A549 (cell line): ENCODE results near the gene GRID2. TPM values are rescaled to one million over a fixed set of nuclear protein-coding genes. Genes with fewer than 3 reads are reported as not detected.

Experiments
- ATAC-seq, 2 experiments: fragments of 200-7000 bp in 1 of 2; fragments of >200 bp in 1 of 2; cut with Nextera tagmentation in 1 of 2; cut with Tn5 transposase in 1 of 2; 3 replicates each; pipeline versions ENCODE4 v1.8.0 to v1.9.1; 2018 to 2020; ENCODE audit warnings: mild to moderate bottlenecking in 1 of 2, moderate library complexity in 1 of 2
- CTCF ChIA-PET: fragments of 300-600 bp; sonication (Branson Sonifier 250); formaldehyde crosslinking; extraction: SDS; loops from one replicate; lab custom pipeline; 2021; ENCODE audit warnings: antibody characterized with exemption, inconsistent platforms; lab: Yijun Ruan, JAX
- POLR2A ChIA-PET: fragments of 350-600 bp; formaldehyde crosslinking; extraction: SDS; loops from one replicate; lab custom pipeline; 2021; ENCODE audit warnings: antibody characterized with exemption, inconsistent platforms; lab: Yijun Ruan, JAX
- DNase-seq, 2 experiments: peaks; one replicate each; pipeline versions ENCODE4 v3.0.0 to v3.0.0-alpha.2; 2011 to 2016; ENCODE audit warnings: low read depth in 1 of 2, low spot score in 1 of 2
- FAIRE-seq: peaks from 2 replicates; lab custom pipeline; 2011; peaks lifted over from hg19 to GRCh38; lab: Jason Lieb, UNC
- H3K27ac ChIP-seq, 2 experiments: fragments of >200 bp; sonication (Bioruptor Twin); formaldehyde crosslinking; 3 replicates each; pipeline ENCODE4 v1.5.1; 2016 to 2017
- H3K4me1 ChIP-seq: fragments of >200 bp; sonication (Bioruptor Twin); formaldehyde crosslinking; 3 replicates; pipeline ENCODE4 v1.6.1; 2016
- H3K4me2 ChIP-seq: fragments of >200 bp; sonication (Bioruptor Twin); formaldehyde crosslinking; 3 replicates; pipeline ENCODE4 v1.6.1; 2016
- H3K4me3 ChIP-seq: fragments of >200 bp; sonication (Bioruptor Twin); formaldehyde crosslinking; 3 replicates; pipeline ENCODE4 v1.5.1; 2016
- H3K9me3 ChIP-seq: fragments of >200 bp; sonication (Bioruptor Twin); formaldehyde crosslinking; 3 replicates; pipeline ENCODE4 v1.6.1; 2016
- ATOH8 ChIP-seq: fragments of 250-450 bp; sonication (Bioruptor Pico); IDR thresholded peaks from 2 replicates; pipeline ENCODE4 v1.5.0; 2020; ENCODE audit warnings: low read depth, mild to moderate bottlenecking, moderate library complexity
- BCL3 ChIP-seq: fragments of >200 bp; sonication (Bioruptor Twin); formaldehyde crosslinking; IDR thresholded peaks from 3 replicates; pipeline ENCODE4 v1.6.1; 2016
- CBX2 ChIP-seq: fragments of 200-600 bp; sonication (generic); IDR thresholded peaks from 2 replicates; pipeline ENCODE4 v1.6.1; 2016; ENCODE audit warnings: low read depth, mild to moderate bottlenecking, borderline replicate concordance
- CEBPB ChIP-seq, 2 experiments: fragments of >200 bp in 1 of 2; sonication (Bioruptor Twin) in 1 of 2; formaldehyde crosslinking in 1 of 2; IDR thresholded peaks; 2 replicates each; pipeline ENCODE4 v1.6.1; 2012 to 2016
- CHD4 ChIP-seq: fragments of 200-600 bp; sonication (generic); IDR thresholded peaks from 2 replicates; pipeline ENCODE4 v1.6.1; 2016; ENCODE audit warnings: antibody characterized with exemption, mild to moderate bottlenecking, borderline replicate concordance
- E2F6 ChIP-seq: IDR thresholded peaks from 2 replicates; pipeline ENCODE4 v1.6.1; 2012; ENCODE audit warnings: low read depth, borderline replicate concordance
- EHF ChIP-seq: fragments of 250-450 bp; sonication (Bioruptor Pico); IDR thresholded peaks from 2 replicates; pipeline ENCODE4 v1.5.0; 2020; ENCODE audit warnings: mild to moderate bottlenecking
- ESRRA ChIP-seq: fragments of 150-350 bp; IDR thresholded peaks from 2 replicates; pipeline ENCODE4 v1.6.1; 2014; ENCODE audit warnings: mild to moderate bottlenecking, low read length, borderline replicate concordance
- FOSB ChIP-seq: fragments of 250-450 bp; sonication (Bioruptor Pico); IDR thresholded peaks from 2 replicates; pipeline ENCODE4 v1.5.0; 2020; ENCODE audit warnings: mild to moderate bottlenecking, moderate library complexity
- FOSL2 ChIP-seq, 2 experiments: fragments of 450-650 bp in 1 of 2; fragments of >200 bp in 1 of 2; sonication (Bioruptor Twin) in 1 of 2; formaldehyde crosslinking; IDR thresholded peaks; 2 replicates each; pipeline versions ENCODE4 v1.5.0 to v1.6.1; 2016 to 2020; ENCODE audit warnings: mild to moderate bottlenecking in 1 of 2, moderate library complexity in 1 of 2
- FOXS1 ChIP-seq: fragments of 250-450 bp; sonication (Bioruptor Pico); IDR thresholded peaks from 2 replicates; pipeline ENCODE4 v1.5.0; 2020; ENCODE audit warnings: mild to moderate bottlenecking, moderate library complexity
- HDAC2 ChIP-seq: fragments of 200-600 bp; sonication (generic); IDR thresholded peaks from 2 replicates; pipeline ENCODE4 v1.6.1; 2016
- HMGXB4 ChIP-seq: fragments of 250-450 bp; sonication (Bioruptor Pico); IDR thresholded peaks from 2 replicates; pipeline ENCODE4 v1.5.0; 2021; ENCODE audit warnings: mild to moderate bottlenecking, moderate library complexity, borderline replicate concordance
- HOXB13 ChIP-seq: fragments of 250-450 bp; sonication (Bioruptor Pico); IDR thresholded peaks from 2 replicates; pipeline ENCODE4 v1.5.0; 2020; ENCODE audit warnings: low read depth, mild to moderate bottlenecking, moderate library complexity
- KDM1A ChIP-seq: fragments of 200-600 bp; sonication (generic); IDR thresholded peaks from 2 replicates; pipeline ENCODE4 v1.6.1; 2016; ENCODE audit warnings: low read depth, mild to moderate bottlenecking
- KDM5A ChIP-seq: fragments of 200-600 bp; sonication (generic); IDR thresholded peaks from 2 replicates; pipeline ENCODE4 v1.6.1; 2016; ENCODE audit warnings: antibody characterized with exemption, mild to moderate bottlenecking
- MAFK ChIP-seq: fragments of 450-650 bp; IDR thresholded peaks from 2 replicates; pipeline ENCODE4 v1.6.1; 2014; ENCODE audit not compliant: partially characterized antibody
- MAZ ChIP-seq: fragments of 150-350 bp; IDR thresholded peaks from 2 replicates; pipeline ENCODE4 v1.6.1; 2014; ENCODE audit warnings: antibody characterized with exemption, low read depth, low read length, borderline replicate concordance
- MYC ChIP-seq: IDR thresholded peaks from 2 replicates; pipeline ENCODE4 v1.6.1; 2012; ENCODE audit warnings: mild to moderate bottlenecking, inconsistent platforms, low read length, improper control_type of control experiment, borderline replicate concordance
- NR3C1 ChIP-seq: fragments of >200 bp; sonication (Bioruptor Twin); formaldehyde crosslinking; IDR thresholded peaks from 3 replicates; pipeline ENCODE4 v1.6.1; 2017
- RCOR1 ChIP-seq: fragments of 150-350 bp; IDR thresholded peaks from 2 replicates; pipeline ENCODE4 v1.6.1; 2014; ENCODE audit warnings: antibody characterized with exemption, low read length, low read depth
- RNF2 ChIP-seq: fragments of 200-600 bp; sonication (generic); IDR thresholded peaks from 2 replicates; pipeline ENCODE4 v1.6.1; 2016; ENCODE audit warnings: low read depth, mild to moderate bottlenecking, antibody characterized with exemption, moderate library complexity, borderline replicate concordance
- SREBF2 ChIP-seq: fragments of 450-650 bp; IDR thresholded peaks from 2 replicates; pipeline ENCODE4 v1.6.1; 2014; ENCODE audit warnings: mild to moderate bottlenecking, moderate library complexity
- USF2 ChIP-seq: fragments of 450-650 bp; IDR thresholded peaks from 2 replicates; pipeline ENCODE4 v1.6.1; 2014; ENCODE audit warnings: antibody characterized with exemption
- ZC3H11A ChIP-seq: fragments of 450-650 bp; IDR thresholded peaks from 2 replicates; pipeline ENCODE4 v1.6.1; 2014; ENCODE audit warnings: antibody characterized with exemption, mild to moderate bottlenecking
- ZFP36 ChIP-seq: fragments of 450-650 bp; IDR thresholded peaks from 2 replicates; pipeline ENCODE4 v1.6.1; 2014; ENCODE audit warnings: borderline replicate concordance; ENCODE audit not compliant: partially characterized antibody
- ZNF302 ChIP-seq: fragments of 250-450 bp; sonication (Bioruptor Pico); IDR thresholded peaks from 2 replicates; pipeline ENCODE4 v1.9.0; 2021; ENCODE audit warnings: inconsistent platforms, mild to moderate bottlenecking, moderate library complexity
- ZSCAN20 ChIP-seq: fragments of 250-450 bp; sonication (Bioruptor Pico); IDR thresholded peaks from 2 replicates; pipeline ENCODE4 v1.8.0; 2022; ENCODE audit warnings: mild to moderate bottlenecking, moderate library complexity
- WGBS: methylation state at CpG from one replicate; pipeline ENCODE4 v1.1.6; 2017; ENCODE audit errors: missing lambda C conversion rate; 5-methylcytosine and 5-hydroxymethylcytosine counted together
- polyA plus RNA-seq, 4 experiments: library from polyadenylated mRNA; depleted of rRNA in 3 of 4; stranded (reverse); fragments of >200 nt; fragmentation: RNase III in 1 of 4; extraction: RNeasy Plus Mini Kit Qiagen cat#74134 plus additional on column Dnase treatment in 1 of 4; gene quantifications; 2 replicates in 3 of 4; 3 replicates in 1 of 4; pipeline ENCODE4 v1.2.3, GENCODE V29; 2011 to 2017

GRID2 gene
- polyA plus RNA-seq, 2 of the 4 experiments (the other 2 are of a cell fraction), result not detected

GRCh38 chr4:93084599-93085305 is 781.0 kb downstream of the GRID2 start:
- ChIA-PET CTCF (no interaction called here), POLR2A (no interaction called here)
- FAIRE-seq (no peak), DNase-seq (no peak), ATAC-seq (no peak)
- TF ChIP-seq ZNF302 (CRISPR knock-in tag), result no peak
- no peak for TF ChIP-seq ZC3H11A
- TF ChIP-seq HOXB13, result no peak
- TF ChIP-seq ZSCAN20 (CRISPR knock-in tag), result no peak
- TF ChIP-seq FOSB (CRISPR knock-in tag), result no peak
- TF ChIP-seq BCL3, result no peak
- TF ChIP-seq ZFP36, result no peak
- TF ChIP-seq FOSL2 (IDR thresholded peaks at IDR 0.05), result no peak
- TF ChIP-seq FOSL2 (CRISPR knock-in tag; IDR thresholded peaks at IDR 0.05), result no peak
- no peak for TF ChIP-seq MAFK
- no peak for TF ChIP-seq HDAC2
- no peak for TF ChIP-seq EHF (CRISPR knock-in tag)
- no peak for TF ChIP-seq CHD4
- 45% methylated on average over 9 of the region's 10 CpGs for WGBS
- Histone ChIP-seq H3K4me1 (no peaks in the 10 kb centered on the region), H3K27ac (no peak overlapping the region), H3K4me2 (no peak overlapping the region), H3K4me3 (no peak overlapping the region), H3K9me3 (no peaks in the 10 kb centered on the region)

- Histone ChIP-seq H3K27ac (no peak overlapping the region), H3K9me3 (no peaks in the 10 kb centered on the region), H3K4me1 (no peaks in the 10 kb centered on the region), H3K4me3 (no peak overlapping the region), H3K4me2 (no peak overlapping the region)
- ATAC-seq, result no peak
- WGBS, result 23% methylated on average over 4 of the region's 4 CpGs
- no peak for DNase-seq
- ChIA-PET POLR2A (no interaction called here), CTCF (no interaction called here)
- TF ChIP-seq ESRRA, result no peak
- TF ChIP-seq E2F6, result no peak
- TF ChIP-seq EHF (CRISPR knock-in tag), result no peak
- no peak for TF ChIP-seq ATOH8
- no peak for TF ChIP-seq MAZ
- TF ChIP-seq RNF2, result no peak
- FAIRE-seq, result no peak
These were observed 782.6 kb downstream of the GRID2 start for GRCh38 chr4:93086356-93086755.

- ATAC-seq (no peak), DNase-seq (no peak), FAIRE-seq (no peak)
- POLR2A ChIA-PET, result no interaction called here
- H3K27ac ChIP-seq, result no peak overlapping the region
- H3K4me3 ChIP-seq, result no peak overlapping the region
- no peak overlapping the region for H3K4me2 ChIP-seq
- no peaks in the 10 kb centered on the region for H3K9me3 ChIP-seq
- H3K4me1 ChIP-seq, result no peaks in the 10 kb centered on the region
- 13% methylated on average over 2 of the region's 2 CpGs for WGBS
- CTCF ChIA-PET, result no interaction called here
- TF ChIP-seq RCOR1 (no peak), CBX2 (no peak), ZSCAN20 (CRISPR knock-in tag) (no peak), HMGXB4 (CRISPR knock-in tag) (no peak), KDM1A (no peak), USF2 (no peak), SREBF2 (no peak), FOSB (CRISPR knock-in tag) (no peak), MYC (no peak), CEBPB (IDR thresholded peaks at IDR 0.05) (no peak), NR3C1 (no peak), BCL3 (no peak), KDM5A (no peak), FOXS1 (CRISPR knock-in tag) (no peak), ESRRA (no peak), HOXB13 (no peak)
These were observed 789.0 kb downstream of the GRID2 start for GRCh38 chr4:93092765-93093164.
